ENCODE measurements around the gene ENDOD1. TPM values are rescaled to one million over a fixed set of nuclear protein-coding genes. Genes with fewer than 3 reads are reported as not detected.

ENDOD1 gene
- total RNA-seq, 6 experiments from 2014 or later: 3.8 to 8.0 (median 6.2) TPM

GRCh38 chr11:95148406-95148805 lies 58.8 kb downstream of the ENDOD1 start:
- DNase-seq (no peak), ATAC-seq (no peak)
- Histone ChIP-seq H3K27me3 (no peaks in the 10 kb centered on the region), H3K4me3 (no peak overlapping the region), H3K36me3 (no peaks in the 10 kb centered on the region), H3K27ac (no peak overlapping the region), H3K9me3 (no peaks in the 10 kb centered on the region), H3K4me1 (peaks cover 0 to 6% (median 0%) of the 10 kb centered on the region in 4 donors)
- TF ChIP-seq POLR2A (IDR thresholded peaks at IDR 0.05): no peak
- TF ChIP-seq, protein P1, sequence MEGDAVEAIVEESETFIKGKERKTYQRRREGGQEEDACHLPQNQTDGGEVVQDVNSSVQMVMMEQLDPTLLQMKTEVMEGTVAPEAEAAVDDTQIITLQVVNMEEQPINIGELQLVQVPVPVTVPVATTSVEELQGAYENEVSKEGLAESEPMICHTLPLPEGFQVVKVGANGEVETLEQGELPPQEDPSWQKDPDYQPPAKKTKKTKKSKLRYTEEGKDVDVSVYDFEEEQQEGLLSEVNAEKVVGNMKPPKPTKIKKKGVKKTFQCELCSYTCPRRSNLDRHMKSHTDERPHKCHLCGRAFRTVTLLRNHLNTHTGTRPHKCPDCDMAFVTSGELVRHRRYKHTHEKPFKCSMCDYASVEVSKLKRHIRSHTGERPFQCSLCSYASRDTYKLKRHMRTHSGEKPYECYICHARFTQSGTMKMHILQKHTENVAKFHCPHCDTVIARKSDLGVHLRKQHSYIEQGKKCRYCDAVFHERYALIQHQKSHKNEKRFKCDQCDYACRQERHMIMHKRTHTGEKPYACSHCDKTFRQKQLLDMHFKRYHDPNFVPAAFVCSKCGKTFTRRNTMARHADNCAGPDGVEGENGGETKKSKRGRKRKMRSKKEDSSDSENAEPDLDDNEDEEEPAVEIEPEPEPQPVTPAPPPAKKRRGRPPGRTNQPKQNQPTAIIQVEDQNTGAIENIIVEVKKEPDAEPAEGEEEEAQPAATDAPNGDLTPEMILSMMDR (IDR thresholded peaks at IDR 0.05): no peak
- intact Hi-C loops (cut with DNase I): no loop called here

- no peaks in the 10 kb centered on the region for H3K27me3 ChIP-seq
- H3K4me1 ChIP-seq: peaks cover 0 to 6% (median 0%) of the 10 kb centered on the region in 4 donors
- TF ChIP-seq, protein P1 (IDR thresholded peaks at IDR 0.05): no peak
- no peak for TF ChIP-seq POLR2A (IDR thresholded peaks at IDR 0.05)
- intact Hi-C loops (cut with DNase I): no loop called here
- no peaks in the 10 kb centered on the region for H3K36me3 ChIP-seq
- no peak for DNase-seq
- WGBS (ENCODE audit: insufficient coverage, low coverage, low lambda C conversion rate, missing lambda C conversion rate): 59% methylated on average over 2 of the region's 2 CpGs
- H3K9me3 ChIP-seq: no peaks in the 10 kb centered on the region
- no peak overlapping the region for H3K4me3 ChIP-seq
- ATAC-seq: no peak
- no peak overlapping the region for H3K27ac ChIP-seq
These were observed 59.3 kb downstream of the ENDOD1 start for GRCh38 chr11:95148938-95149337.

GRCh38 chr11:95149651-95150364 lies 60.2 kb downstream of the ENDOD1 start:
- Histone ChIP-seq H3K9me3 (no peaks in the 10 kb centered on the region), H3K4me3 (peak overlapping the region; percentile 62 to 68 (median 64)), H3K27ac (peak overlapping the region; percentile 73 to 93 (median 87)), H3K4me1 (peaks cover 0 to 6% (median 0%) of the 10 kb centered on the region in 4 donors), H3K36me3 (no peaks in the 10 kb centered on the region), H3K27me3 (no peaks in the 10 kb centered on the region)
- TF ChIP-seq POLR2A (IDR thresholded peaks at IDR 0.05): no peak
- TF ChIP-seq, protein P1 (IDR thresholded peaks at IDR 0.05): no peak
- 29% methylated on average over 13 of the region's 23 CpGs for WGBS (ENCODE audit: insufficient coverage, low coverage, low lambda C conversion rate, missing lambda C conversion rate)
- intact Hi-C loops (cut with DNase I): loop anchor here (5.0 to 10.0 kb wide), 3 partner anchors 195 to 612 kb away; no protein-coding TSS in a partner anchor
- ATAC-seq (no peak), DNase-seq (peak in 1 of 3 donors; percentile 59)

DNA sequence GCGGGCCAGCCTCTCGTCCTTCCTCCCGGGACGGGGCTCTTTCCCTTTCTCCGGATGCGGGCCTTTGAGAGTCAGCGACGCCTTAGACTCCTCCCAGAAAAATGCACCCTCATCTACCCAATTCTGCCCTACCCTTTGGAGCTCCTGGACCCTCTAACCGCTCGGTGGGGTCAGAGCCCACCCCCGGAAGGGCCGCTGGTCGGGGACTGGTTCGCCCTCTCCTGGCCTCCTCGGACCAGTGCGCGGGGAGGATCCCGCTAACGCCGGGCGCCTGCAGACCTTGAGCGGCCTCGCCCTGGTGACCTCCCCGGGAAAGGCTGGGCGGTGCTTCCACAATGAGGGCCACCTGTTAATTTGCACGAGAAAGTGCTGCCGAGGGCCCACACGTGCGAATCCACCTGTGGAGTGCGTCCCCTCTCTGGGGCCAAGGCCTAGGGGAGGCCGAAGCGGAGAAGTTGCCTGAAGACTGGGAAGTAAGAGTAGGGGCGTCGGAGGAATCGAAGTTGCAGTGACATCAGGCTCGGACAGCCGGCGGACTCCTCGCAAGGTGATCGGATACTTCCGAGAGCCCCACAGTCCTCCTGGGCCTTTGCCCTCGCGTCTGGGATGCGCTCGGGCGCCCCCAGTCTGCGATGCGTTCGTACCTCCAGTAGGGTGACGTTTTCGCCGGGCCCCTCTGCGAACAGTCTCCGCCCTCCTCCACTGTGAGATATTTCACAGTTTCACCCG lies 61.5 kb downstream of the ENDOD1 start:
- WGBS (ENCODE audit: insufficient coverage, low coverage, low lambda C conversion rate, missing lambda C conversion rate): 0% methylated on average over 19 of the region's 55 CpGs
- TF ChIP-seq, protein P1 (IDR thresholded peaks at IDR 0.05): peak; percentile 68 to 88 (median 77)
- peak; percentile 66 for TF ChIP-seq POLR2A (IDR thresholded peaks at IDR 0.05)
- Histone ChIP-seq H3K36me3 (no peaks in the 10 kb centered on the region), H3K9me3 (no peaks in the 10 kb centered on the region), H3K27me3 (no peaks in the 10 kb centered on the region), H3K4me1 (peaks cover 0 to 6% (median 0%) of the 10 kb centered on the region in 4 donors), H3K27ac (peak overlapping the region; percentile 73 to 93 (median 87)), H3K4me3 (peak overlapping the region; percentile 62 to 68 (median 64))
- ATAC-seq (peak; percentile 90 to 96 (median 91)), DNase-seq (peak; percentile 90 to 95 (median 93))
- intact Hi-C loops (cut with DNase I): loop anchor here (5.0 to 10.0 kb wide), 3 partner anchors 194 to 611 kb away; no protein-coding TSS in a partner anchor

All from right lobe of liver (tissue), 6 donors.